Naive thymus-derived CD4-positive, alpha-beta T cell (primary cell): Measurements from ENCODE around the gene QRFP. TPM values are rescaled to one million over a fixed set of nuclear protein-coding genes. Genes with fewer than 3 reads are reported as not detected.

Experiments
- ATAC-seq: fragments of 150-1000 bp; cut with Tn5 transposase; 2 replicates; pipeline ENCODE4 v1.10.0; 2021; ENCODE audit warnings: mild to moderate bottlenecking, moderate library complexity
- CTCF ChIA-PET: fragments of 350-600 bp; sonication (Branson Sonifier 250); formaldehyde crosslinking; loops from one replicate; lab custom pipeline; 2021; ENCODE audit warnings: antibody characterized with exemption; lab: Charles Lee
- POLR2A ChIA-PET: fragments of 350-600 bp; sonication (Branson Sonifier 250); formaldehyde crosslinking; loops from one replicate; lab custom pipeline; 2021; ENCODE audit warnings: antibody characterized with exemption, inconsistent platforms; lab: Charles Lee
- DNase-seq, 9 donors: peaks; one replicate each; pipeline versions ENCODE4 v3.0.0 to v3.0.0-alpha.2; 2020 to 2022; ENCODE audit warnings: mixed read lengths in 1 of 9
- H3K27ac ChIP-seq: one replicate; pipeline ENCODE4 v1.7.0; 2013; ENCODE audit warnings: mild to moderate bottlenecking, low read depth, low read length, moderate library complexity
- H3K27me3 ChIP-seq, 2 donors: one replicate each; pipeline ENCODE4 v1.7.0; 2013; ENCODE audit warnings: low read length in 2 of 2, mild to moderate bottlenecking in 2 of 2, moderate library complexity in 2 of 2; ENCODE audit not compliant: control insufficient read depth in 2 of 2, insufficient read depth in 2 of 2
- H3K36me3 ChIP-seq, 3 experiments: 1 replicate in 2 of 3; 2 replicates in 1 of 3; pipeline ENCODE4 v1.7.0; 2013; ENCODE audit warnings: low read length in 3 of 3, mild to moderate bottlenecking in 3 of 3, moderate library complexity in 1 of 3; ENCODE audit not compliant: insufficient read depth in 3 of 3, control insufficient read depth in 2 of 3
- H3K4me1 ChIP-seq, 2 donors: one replicate each; pipeline ENCODE4 v1.7.0; 2013; ENCODE audit warnings: low read length in 2 of 2, mild to moderate bottlenecking in 2 of 2, moderate library complexity in 1 of 2; ENCODE audit not compliant: control insufficient read depth in 2 of 2, insufficient read depth in 2 of 2
- H3K4me3 ChIP-seq: 2 replicates; pipeline ENCODE4 v1.7.0; 2013; ENCODE audit warnings: mild to moderate bottlenecking, low read length
- H3K9me3 ChIP-seq, 3 experiments: 1 replicate in 2 of 3; 2 replicates in 1 of 3; pipeline ENCODE4 v1.7.0; 2013; ENCODE audit warnings: low read length in 3 of 3; ENCODE audit not compliant: control insufficient read depth in 2 of 3
- H3K27ac Mint-ChIP-seq, 9 donors: one replicate each; pipeline ENCODE4 v1.8.0; 2020 to 2022; ENCODE audit warnings: mixed read lengths in 9 of 9, mild to moderate bottlenecking in 8 of 9, moderate library complexity in 5 of 9, inconsistent platforms in 2 of 9
- H3K27me3 Mint-ChIP-seq, 5 donors: one replicate each; pipeline ENCODE4 v1.8.0; 2021 to 2022; ENCODE audit warnings: mixed read lengths in 5 of 5, mild to moderate bottlenecking in 1 of 5
- H3K36me3 Mint-ChIP-seq, 5 donors: one replicate each; pipeline ENCODE4 v1.8.0; 2020 to 2022; ENCODE audit warnings: mixed read lengths in 5 of 5, mild to moderate bottlenecking in 3 of 5, inconsistent platforms in 1 of 5
- H3K4me1 Mint-ChIP-seq, 7 donors: one replicate each; pipeline ENCODE4 v1.8.0; 2020 to 2022; ENCODE audit warnings: mixed read lengths in 7 of 7, mild to moderate bottlenecking in 3 of 7, inconsistent platforms in 1 of 7
- H3K4me3 Mint-ChIP-seq, 10 donors: one replicate each; pipeline ENCODE4 v1.8.0; 2020 to 2022; ENCODE audit warnings: mild to moderate bottlenecking in 10 of 10, mixed read lengths in 10 of 10, moderate library complexity in 6 of 10, inconsistent platforms in 2 of 10
- H3K9me3 Mint-ChIP-seq, 11 donors: one replicate each; pipeline ENCODE4 v1.8.0; 2020 to 2022; ENCODE audit warnings: mixed read lengths in 11 of 11, mild to moderate bottlenecking in 4 of 11, inconsistent platforms in 1 of 11, moderate library complexity in 1 of 11
- intact Hi-C, 2 donors: fragments of 100-400 bp; cut with micrococcal nuclease; formaldehyde crosslinking; loops; one replicate each; pipeline ENCODE4 v1.15.1; 2023
- polyA plus RNA-seq, 2 donors: library from polyadenylated mRNA; unstranded; fragments of 300-500 nt; fragmentation: Illumina TruSeq; gene quantifications; one replicate each; pipeline ENCODE4 v1.2.3, GENCODE V29; 2021
- total RNA-seq, 6 experiments: library from RNA in 5 of 6; stranded (reverse) in 5 of 6; gene quantifications; 1 replicate in 5 of 6; 2 replicates in 1 of 6; pipeline ENCODE4 v1.2.3 and lab custom pipeline; 2021 to 2026

QRFP gene
- total and polyA plus RNA-seq, 7 experiments from 2014 or later: not detected

DNA sequence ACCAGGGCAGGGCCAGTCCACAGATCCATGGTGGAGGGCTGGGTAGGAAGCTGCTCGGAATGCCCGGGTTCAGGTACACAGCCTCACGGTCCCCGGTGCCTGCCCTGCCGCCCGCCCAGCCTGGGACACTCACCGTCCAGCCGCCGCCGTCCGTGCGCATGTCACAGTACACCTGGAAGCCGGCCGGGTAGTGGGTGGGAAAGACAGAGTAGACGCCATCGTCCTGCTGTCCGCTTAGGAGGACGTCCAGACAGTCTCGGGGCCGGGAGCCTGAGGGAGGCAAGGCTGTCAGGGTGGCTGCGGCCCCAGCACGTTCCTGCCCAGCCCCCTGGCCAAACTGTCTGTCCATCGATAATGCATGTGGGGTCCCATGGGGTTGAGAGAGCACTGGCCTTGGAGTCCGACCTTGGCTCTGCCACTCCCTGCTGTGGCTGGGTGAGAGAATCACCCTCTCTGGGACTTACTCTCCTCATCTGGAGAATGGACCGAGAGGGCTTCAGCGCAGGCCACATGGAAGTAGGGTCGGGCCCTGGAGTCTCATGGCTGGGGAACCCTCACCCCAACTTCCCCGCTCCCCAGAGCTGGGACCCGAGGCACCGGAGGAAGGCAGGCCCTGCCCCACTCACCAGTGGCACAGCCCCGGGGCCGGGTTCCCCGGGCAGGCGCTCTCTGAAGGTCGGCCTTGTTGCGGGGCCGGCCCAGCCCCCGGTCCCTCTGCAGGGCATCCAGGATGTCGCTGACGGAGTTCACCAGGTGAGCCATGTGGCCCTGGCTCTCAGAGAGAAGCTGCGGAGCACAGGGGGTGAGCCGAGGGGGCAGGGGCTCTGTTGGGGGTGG, 27.2 kb upstream of the QRFP start:
- no peak overlapping the region for H3K4me3 Mint-ChIP-seq
- Histone ChIP-seq H3K27me3 (no peaks in the 10 kb centered on the region), H3K9me3 (no peaks in the 10 kb centered on the region), H3K36me3 (no peaks in the 10 kb centered on the region), H3K27ac (no peak overlapping the region), H3K4me3 (no peak overlapping the region), H3K4me1 (no peaks in the 10 kb centered on the region)
- intact Hi-C loops: no loop called here
- ATAC-seq (no peak), DNase-seq (no peak)
- CTCF ChIA-PET: no interaction called here
- no peak overlapping the region for H3K27ac Mint-ChIP-seq
- H3K36me3 Mint-ChIP-seq: no peaks in the 10 kb centered on the region
- peaks cover 0 to 15% (median 0%) of the 10 kb centered on the region in 5 donors for H3K27me3 Mint-ChIP-seq
- POLR2A ChIA-PET: no interaction called here
- no peaks in the 10 kb centered on the region for H3K4me1 Mint-ChIP-seq
- H3K9me3 Mint-ChIP-seq: no peaks in the 10 kb centered on the region

DNA sequence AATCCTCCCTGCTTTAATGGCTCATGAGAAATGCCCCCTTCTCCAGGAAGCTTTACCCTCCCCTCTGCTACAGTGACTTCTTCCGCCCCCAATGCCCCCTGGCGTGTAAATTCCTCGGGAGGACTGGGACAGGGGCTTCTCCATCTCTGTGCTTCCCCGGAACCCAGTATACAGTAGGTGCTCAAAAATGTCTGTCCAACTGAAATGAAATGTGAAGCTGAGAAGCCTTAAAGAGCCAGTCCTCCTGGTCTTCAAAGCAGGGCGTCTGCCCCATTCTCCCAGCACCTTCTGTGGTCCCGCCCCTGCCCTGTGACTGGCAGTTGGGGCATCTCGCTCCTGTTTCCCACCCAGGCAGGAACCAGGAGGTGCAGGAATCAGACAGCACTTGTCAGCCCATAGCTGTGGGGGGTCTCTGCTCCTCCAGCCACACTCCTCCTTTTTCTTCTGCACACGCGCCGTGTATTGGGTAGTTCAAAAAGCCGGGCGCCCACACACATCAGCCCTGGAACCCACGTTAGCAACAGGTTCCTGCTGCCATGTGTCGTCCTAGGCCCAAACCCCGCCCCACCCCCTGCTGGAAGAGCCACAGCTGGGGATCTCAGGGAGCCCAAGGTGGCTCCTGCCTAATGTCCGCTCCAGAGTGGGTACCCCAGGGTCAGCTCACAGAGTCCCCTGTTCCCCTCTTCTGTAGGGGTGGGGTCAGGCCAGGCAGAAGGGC, 26.4 kb upstream of the QRFP start:
- Mint-ChIP-seq H3K27me3 (peaks cover 0 to 15% (median 0%) of the 10 kb centered on the region in 5 donors), H3K36me3 (no peaks in the 10 kb centered on the region), H3K4me1 (no peaks in the 10 kb centered on the region), H3K9me3 (no peaks in the 10 kb centered on the region), H3K4me3 (no peak overlapping the region), H3K27ac (no peak overlapping the region)
- ChIA-PET CTCF (no interaction called here), POLR2A (no interaction called here)
- Histone ChIP-seq H3K36me3 (no peaks in the 10 kb centered on the region), H3K27me3 (no peaks in the 10 kb centered on the region), H3K4me1 (no peaks in the 10 kb centered on the region), H3K4me3 (no peak overlapping the region), H3K27ac (no peak overlapping the region), H3K9me3 (no peaks in the 10 kb centered on the region)
- ATAC-seq: no peak
- DNase-seq: no peak
- intact Hi-C loops: no loop called here

DNA sequence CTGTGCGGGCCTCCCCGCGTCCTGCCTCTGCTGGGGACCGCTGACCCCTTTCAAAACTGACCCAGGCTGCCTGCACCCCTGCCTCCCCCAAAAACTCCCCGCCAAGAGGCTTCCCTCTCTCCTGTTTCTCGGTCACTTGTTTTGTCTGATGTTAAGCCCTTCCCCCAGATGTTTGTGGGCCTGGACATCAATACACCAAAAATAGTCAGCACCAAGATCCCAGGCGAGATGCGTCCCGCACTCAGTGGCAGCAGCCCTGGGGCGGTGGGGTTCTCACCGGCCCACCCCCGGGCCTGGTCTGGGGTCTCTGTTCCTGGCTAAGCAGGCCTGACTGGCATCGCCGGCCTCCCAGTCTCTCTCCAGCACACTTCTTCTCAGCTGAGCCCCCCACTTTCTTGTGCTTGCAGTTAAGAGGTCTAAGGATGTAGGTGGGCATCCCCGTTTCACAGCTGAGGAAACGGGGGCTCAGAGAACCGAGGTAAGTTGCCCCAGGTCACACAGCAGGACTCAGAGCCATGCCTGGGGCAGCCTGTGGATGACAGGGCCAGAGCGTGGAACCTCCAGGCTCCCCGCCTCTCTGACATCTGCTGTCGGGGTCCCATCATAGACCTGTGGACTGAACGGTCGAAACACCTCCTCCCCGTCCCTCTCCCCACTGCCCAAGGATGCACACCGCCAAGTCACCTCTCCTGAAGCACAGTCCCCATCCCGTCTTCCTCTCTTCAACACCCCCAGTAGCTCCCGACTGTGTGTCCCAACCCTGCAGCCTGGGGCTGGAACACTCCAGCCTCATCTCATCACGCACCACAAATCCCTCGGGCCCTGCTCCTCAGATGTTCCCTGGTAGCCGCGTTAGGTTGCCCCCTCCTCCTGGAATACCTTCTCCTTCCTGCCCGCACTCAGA, 25.6 kb upstream of the QRFP start:
- no peaks in the 10 kb centered on the region for H3K9me3 Mint-ChIP-seq
- CTCF ChIA-PET: no interaction called here
- no peaks in the 10 kb centered on the region for H3K36me3 Mint-ChIP-seq
- no peak overlapping the region for H3K4me3 ChIP-seq
- H3K4me3 Mint-ChIP-seq: no peak overlapping the region
- peak overlapping the region in 1 of 9 donors; percentile 19 for H3K27ac Mint-ChIP-seq
- intact Hi-C loops: no loop called here
- POLR2A ChIA-PET: no interaction called here
- DNase-seq: no peak
- peaks cover 0 to 16% (median 0%) of the 10 kb centered on the region in 5 donors for H3K27me3 Mint-ChIP-seq
- H3K9me3 ChIP-seq: no peaks in the 10 kb centered on the region
- H3K36me3 ChIP-seq: no peaks in the 10 kb centered on the region
- no peaks in the 10 kb centered on the region for H3K4me1 ChIP-seq
- no peaks in the 10 kb centered on the region for H3K27me3 ChIP-seq
- no peak overlapping the region for H3K27ac ChIP-seq
- no peaks in the 10 kb centered on the region for H3K4me1 Mint-ChIP-seq
- ATAC-seq: no peak

DNA sequence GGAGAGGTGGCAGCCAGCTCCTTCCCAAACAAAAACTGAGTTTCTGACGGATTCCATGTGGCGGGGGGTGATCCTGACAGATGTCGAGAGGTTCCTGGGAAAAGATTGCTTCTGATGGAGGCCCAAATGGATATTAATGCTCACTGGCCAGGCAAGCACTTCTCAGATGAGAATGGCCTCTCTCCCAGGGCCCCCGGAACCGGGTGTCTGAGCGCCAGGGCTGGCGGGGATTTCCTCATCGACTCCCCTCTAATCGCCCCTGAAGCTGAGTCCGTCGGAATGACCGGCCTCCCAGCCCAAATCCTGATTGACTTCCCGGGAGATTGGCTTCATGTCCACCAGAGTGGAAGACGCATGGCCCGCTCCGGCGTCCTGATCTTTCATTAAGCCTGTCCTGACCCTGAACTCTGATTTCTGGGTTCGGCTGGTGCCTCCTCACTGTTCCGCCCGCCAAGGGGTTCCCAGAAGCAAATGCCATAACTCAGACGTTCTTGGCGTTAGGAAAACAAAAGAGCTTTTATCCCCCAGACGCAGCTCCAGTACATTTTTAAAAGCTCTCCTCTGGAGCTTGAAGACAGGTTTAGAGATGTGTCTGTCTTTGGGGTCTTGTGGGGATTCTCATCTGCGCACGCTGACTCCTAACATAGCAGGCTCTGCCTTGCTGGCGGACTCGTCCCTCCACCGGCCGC, 24.8 kb upstream of the QRFP start:
- intact Hi-C loops: no loop called here
- CTCF ChIA-PET: no interaction called here

DNA sequence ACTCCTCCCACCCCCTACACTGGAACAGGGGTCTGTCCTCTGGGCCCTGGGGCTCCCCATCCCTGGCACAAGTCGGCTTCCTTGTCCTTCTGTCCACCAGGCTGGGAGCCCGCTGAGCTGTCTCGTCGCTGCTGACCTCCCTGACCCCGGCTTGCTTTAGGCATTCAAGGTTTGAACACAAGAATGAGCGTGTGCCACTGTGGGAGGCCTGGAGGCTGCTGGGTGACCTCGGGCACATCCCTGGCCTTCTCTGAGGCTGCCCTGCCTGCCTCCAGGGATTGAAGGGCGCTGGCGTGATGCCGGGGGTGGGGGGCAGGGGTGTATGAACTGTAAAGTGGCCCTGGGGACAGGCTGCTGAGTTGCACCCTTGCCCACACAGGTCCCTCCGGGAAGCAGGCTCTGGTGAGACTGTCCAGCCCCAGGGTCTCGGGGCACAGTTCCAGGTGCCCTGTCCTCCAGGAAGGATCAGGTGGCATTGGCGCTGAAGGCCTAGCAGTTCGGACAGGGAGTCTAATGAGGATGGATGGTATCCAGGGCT, 24.2 kb upstream of the QRFP start:
- Mint-ChIP-seq H3K9me3 (no peaks in the 10 kb centered on the region), H3K36me3 (no peaks in the 10 kb centered on the region), H3K27ac (no peak overlapping the region), H3K4me3 (no peak overlapping the region), H3K27me3 (peaks cover 0 to 21% (median 0%) of the 10 kb centered on the region in 5 donors), H3K4me1 (no peaks in the 10 kb centered on the region)
- no peak for ATAC-seq
- CTCF ChIA-PET: no interaction called here
- no peaks in the 10 kb centered on the region for H3K36me3 ChIP-seq
- POLR2A ChIA-PET: no interaction called here
- no peaks in the 10 kb centered on the region for H3K9me3 ChIP-seq
- no peak overlapping the region for H3K4me3 ChIP-seq
- intact Hi-C loops: no loop called here
- no peaks in the 10 kb centered on the region for H3K4me1 ChIP-seq
- DNase-seq: no peak
- H3K27me3 ChIP-seq: no peaks in the 10 kb centered on the region
- H3K27ac ChIP-seq: no peak overlapping the region

More for the DNA sequence above, 24.8 kb upstream of the QRFP start:
- no peak overlapping the region for H3K27ac ChIP-seq
- POLR2A ChIA-PET: no interaction called here
- Mint-ChIP-seq H3K27me3 (peaks cover 0 to 21% (median 0%) of the 10 kb centered on the region in 5 donors), H3K4me3 (no peak overlapping the region), H3K27ac (no peak overlapping the region), H3K9me3 (no peaks in the 10 kb centered on the region), H3K4me1 (no peaks in the 10 kb centered on the region), H3K36me3 (no peaks in the 10 kb centered on the region)
- H3K36me3 ChIP-seq: no peaks in the 10 kb centered on the region
- no peaks in the 10 kb centered on the region for H3K4me1 ChIP-seq
- no peaks in the 10 kb centered on the region for H3K27me3 ChIP-seq
- ATAC-seq: no peak
- no peaks in the 10 kb centered on the region for H3K9me3 ChIP-seq
- no peak for DNase-seq
- no peak overlapping the region for H3K4me3 ChIP-seq

GRCh38 chr9:130920233-130920632, 23.6 kb upstream of the QRFP start:
- Mint-ChIP-seq H3K36me3 (no peaks in the 10 kb centered on the region), H3K27ac (no peak overlapping the region), H3K4me3 (no peak overlapping the region), H3K27me3 (peaks cover 0 to 21% (median 0%) of the 10 kb centered on the region in 5 donors), H3K4me1 (no peaks in the 10 kb centered on the region), H3K9me3 (no peaks in the 10 kb centered on the region)
- CTCF ChIA-PET: no interaction called here
- Histone ChIP-seq H3K27me3 (no peaks in the 10 kb centered on the region), H3K4me3 (no peak overlapping the region), H3K9me3 (no peaks in the 10 kb centered on the region), H3K27ac (no peak overlapping the region), H3K4me1 (no peaks in the 10 kb centered on the region), H3K36me3 (no peaks in the 10 kb centered on the region)
- POLR2A ChIA-PET: no interaction called here
- ATAC-seq (no peak), DNase-seq (no peak)
- intact Hi-C loops: no loop called here
